ENCODE results near the gene C2CD4B.

DNA sequence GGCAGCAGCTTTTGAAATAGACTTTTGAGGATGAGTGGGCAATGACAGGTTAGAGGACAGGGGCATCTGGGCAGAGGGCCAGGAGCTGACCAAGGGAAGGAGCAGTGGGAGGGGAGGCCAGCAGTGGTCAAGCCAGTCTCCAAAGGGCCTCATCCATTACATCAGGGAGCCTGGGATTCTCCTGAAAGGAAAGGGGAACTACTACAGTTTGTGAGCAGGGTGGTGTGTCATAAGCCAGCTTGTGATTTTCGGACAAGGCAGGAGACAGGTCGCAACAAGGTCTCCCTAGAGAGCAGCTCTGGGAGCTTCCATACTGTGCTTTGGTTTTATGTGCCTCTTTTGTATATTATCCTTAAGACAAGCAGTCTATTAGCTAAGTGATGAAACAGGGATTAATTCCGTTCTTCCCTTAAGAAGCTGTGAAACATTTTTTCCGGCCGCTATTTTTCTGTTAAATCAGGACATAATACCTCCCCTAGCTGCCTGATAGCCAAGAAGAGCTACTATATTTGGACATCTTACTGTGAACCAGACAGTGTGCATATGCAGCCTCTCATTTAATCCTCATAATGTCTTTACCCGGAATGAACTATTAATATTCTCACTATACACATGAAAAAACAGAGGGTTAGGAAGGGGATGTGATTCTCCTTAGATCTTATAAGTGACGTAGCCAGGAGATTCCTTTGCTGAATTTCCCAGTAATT is 46.4 kb downstream of the C2CD4B start:
- TF ChIP-seq, protein P1, sequence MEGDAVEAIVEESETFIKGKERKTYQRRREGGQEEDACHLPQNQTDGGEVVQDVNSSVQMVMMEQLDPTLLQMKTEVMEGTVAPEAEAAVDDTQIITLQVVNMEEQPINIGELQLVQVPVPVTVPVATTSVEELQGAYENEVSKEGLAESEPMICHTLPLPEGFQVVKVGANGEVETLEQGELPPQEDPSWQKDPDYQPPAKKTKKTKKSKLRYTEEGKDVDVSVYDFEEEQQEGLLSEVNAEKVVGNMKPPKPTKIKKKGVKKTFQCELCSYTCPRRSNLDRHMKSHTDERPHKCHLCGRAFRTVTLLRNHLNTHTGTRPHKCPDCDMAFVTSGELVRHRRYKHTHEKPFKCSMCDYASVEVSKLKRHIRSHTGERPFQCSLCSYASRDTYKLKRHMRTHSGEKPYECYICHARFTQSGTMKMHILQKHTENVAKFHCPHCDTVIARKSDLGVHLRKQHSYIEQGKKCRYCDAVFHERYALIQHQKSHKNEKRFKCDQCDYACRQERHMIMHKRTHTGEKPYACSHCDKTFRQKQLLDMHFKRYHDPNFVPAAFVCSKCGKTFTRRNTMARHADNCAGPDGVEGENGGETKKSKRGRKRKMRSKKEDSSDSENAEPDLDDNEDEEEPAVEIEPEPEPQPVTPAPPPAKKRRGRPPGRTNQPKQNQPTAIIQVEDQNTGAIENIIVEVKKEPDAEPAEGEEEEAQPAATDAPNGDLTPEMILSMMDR (IDR thresholded peaks at IDR 0.05) = no peak
- TF ChIP-seq EZH2phosphoT487 (IDR thresholded peaks at IDR 0.05) = no peak
- TF ChIP-seq EZH2 (IDR thresholded peaks at IDR 0.05) = no peak

All from neural progenitor cell (in vitro differentiated cells).